HepG2 (cell line): Measurements from ENCODE around the gene NOP9. TPM values are rescaled to one million over a fixed set of nuclear protein-coding genes. Genes with fewer than 3 reads are reported as not detected.

Experiments
- FOXK1 ChIP-seq: sonication (generic); formaldehyde crosslinking; IDR thresholded peaks from 2 replicates; pipeline ENCODE4 v1.4.0; 2020; ENCODE audit warnings: low read depth, missing genetic modification reagents, borderline replicate concordance
- HDAC6 ChIP-seq: fragments of 200-600 bp; sonication (generic); IDR thresholded peaks from 2 replicates; pipeline ENCODE4 v1.7.0; 2017; ENCODE audit warnings: mild to moderate bottlenecking, antibody characterized with exemption, low read length, low read depth
- NFKB2 ChIP-seq: sonication (generic); formaldehyde crosslinking; IDR thresholded peaks from 2 replicates; pipeline ENCODE4 v1.4.0; 2020; ENCODE audit warnings: missing genetic modification reagents, borderline replicate concordance
- NFKBIZ ChIP-seq: IDR thresholded peaks from 2 replicates; pipeline ENCODE4 v1.6.1; 2018; ENCODE audit warnings: missing genetic modification reagents, missing compliant biosample characterization
- POLR2AphosphoS5 ChIP-seq: IDR thresholded peaks from 2 replicates; pipeline ENCODE4 v1.6.1; 2012; ENCODE audit warnings: low read depth, low read length
- RBM39 ChIP-seq: fragments of 200-400 bp; formaldehyde crosslinking; IDR thresholded peaks from one replicate; pipeline ENCODE4 v1.6.1; 2018; ENCODE audit warnings: antibody characterized with exemption, mild to moderate bottlenecking, low read depth, low read length; ENCODE audit not compliant: poor library complexity, severe bottlenecking
- REST ChIP-seq, 2 experiments: IDR thresholded peaks; 2 replicates each; pipeline ENCODE4 v1.6.1; 2011 to 2012; ENCODE audit warnings: low read length in 2 of 2, borderline replicate concordance in 1 of 2, low read depth in 1 of 2, mild to moderate bottlenecking in 1 of 2, moderate library complexity in 1 of 2
- RFX5 ChIP-seq: IDR thresholded peaks from 2 replicates; pipeline ENCODE4 v1.6.1; 2011; ENCODE audit warnings: low read depth, low read length, improper control_type of control experiment
- SOX13 ChIP-seq, 3 experiments: fragments of 450-650 bp in 1 of 3; sonication (generic) in 1 of 3; formaldehyde crosslinking in 1 of 3; IDR thresholded peaks in 2 of 3; conservative IDR thresholded peaks in 1 of 3; 2 replicates each; pipeline versions ENCODE4 v1.5.0 to v1.6.1; 2016 to 2020; ENCODE audit warnings: antibody characterized with exemption in 1 of 3, mild to moderate bottlenecking in 1 of 3, missing compliant biosample characterization in 1 of 3, missing genetic modification reagents in 1 of 3, moderate library complexity in 1 of 3
- STAT5B ChIP-seq: sonication (generic); formaldehyde crosslinking; IDR thresholded peaks from 2 replicates; pipeline ENCODE4 v1.4.0; 2020; ENCODE audit warnings: missing genetic modification reagents
- TCF7 ChIP-seq: sonication (generic); IDR thresholded peaks from 2 replicates; pipeline ENCODE4 v1.6.1; 2016; ENCODE audit warnings: antibody characterized with exemption, low read depth
- ZFP82 ChIP-seq: sonication (generic); formaldehyde crosslinking; IDR thresholded peaks from 2 replicates; pipeline ENCODE4 v1.5.1; 2020; ENCODE audit warnings: mild to moderate bottlenecking, missing genetic modification reagents, borderline replicate concordance
- ZMYM2 ChIP-seq: sonication (generic); formaldehyde crosslinking; IDR thresholded peaks from 2 replicates; pipeline ENCODE4 v1.8.0; 2022; ENCODE audit warnings: mild to moderate bottlenecking, missing genetic modification reagents
- ZMYM3 ChIP-seq: sonication (generic); formaldehyde crosslinking; IDR thresholded peaks from 2 replicates; pipeline ENCODE4 v1.5.1; 2020; ENCODE audit warnings: mild to moderate bottlenecking, missing genetic modification reagents
- ZNF282 ChIP-seq: fragments of 450-650 bp; IDR thresholded peaks from 2 replicates; pipeline ENCODE4 v1.6.1; 2018; ENCODE audit not compliant: partially characterized antibody
- ZNF326 ChIP-seq: sonication (generic); formaldehyde crosslinking; IDR thresholded peaks from 2 replicates; pipeline ENCODE4 v1.4.0; 2020; ENCODE audit warnings: missing genetic modification reagents, borderline replicate concordance
- polyA plus RNA-seq, 8 experiments: library from polyadenylated mRNA; depleted of rRNA in 3 of 8; stranded (reverse) in 7 of 8; unstranded in 1 of 8; fragments of >200 nt; fragmentation: Illumina TruSeq in 4 of 8; extraction: Trizol in 4 of 8; gene quantifications; 2 replicates each; pipeline versions ENCODE4 v1.2.1 to v1.2.3, GENCODE V29; 2011 to 2016; ENCODE audit warnings: low read depth in 4 of 8, missing spikeins in 1 of 8, mixed read lengths in 1 of 8; ENCODE audit not compliant: insufficient read depth in 1 of 8
- total RNA-seq, 5 experiments: library from RNA; depleted of rRNA; stranded (reverse); fragments of >200 nt; fragmentation: Illumina TruSeq; extraction: Trizol; gene quantifications; 2 replicates each; pipeline ENCODE4 v1.2.3, GENCODE V29; 2016; ENCODE audit warnings: low read depth in 1 of 5
- TF ChIP-seq, protein P1 (sequence below): sonication (generic); formaldehyde crosslinking; IDR thresholded peaks from 2 replicates; pipeline ENCODE4 v1.4.0; 2020; ENCODE audit warnings: missing genetic modification reagents, borderline replicate concordance

The NOP9 gene
- total and polyA plus RNA-seq, 2 of the 13 experiments (the other 11 are each of a cell fraction or from before 2014, with no cell fraction given): 24.5 to 61.6 TPM

GRCh38 chr14:24296341-24297157 is 3.1 kb upstream of the NOP9 start (continued):
- TF ChIP-seq REST (IDR thresholded peaks at IDR 0.05; ENCODE audit: borderline replicate concordance in 1 of 2, low read depth in 1 of 2, low read length in 2 of 2) (no peak), HDAC6 (no peak), RBM39 (no peak), NFKBIZ (CRISPR knock-in tag) (peak; percentile 75; the same call in 1 of the 2 replicates), ZNF326 (CRISPR knock-in tag) (no peak), POLR2AphosphoS5 (no peak), SOX13 (IDR thresholded peaks at IDR 0.05) (no peak), SOX13 (CRISPR knock-in tag; conservative IDR thresholded peaks at IDR 0.05 in 1 of 2, IDR thresholded peaks at IDR 0.05 in 1 of 2) (peak in 1 of 2 experiments; percentile 43; a peak in 1 of 4 replicates), ZMYM2 (CRISPR knock-in tag) (no peak), STAT5B (CRISPR knock-in tag) (no peak), ZMYM3 (peak; percentile 66; the same call in 1 of the 2 replicates), FOXK1 (CRISPR knock-in tag) (0 out of 2 replicates have a peak, but pooled peaks have one; percentile 62), TCF7 (no peak), ZFP82 (CRISPR knock-in tag) (no peak), ZNF282 (no peak), NFKB2 (CRISPR knock-in tag) (peak; percentile 60; the same call in 1 of the 2 replicates), RFX5 (no peak)
- TF ChIP-seq, protein P1, sequence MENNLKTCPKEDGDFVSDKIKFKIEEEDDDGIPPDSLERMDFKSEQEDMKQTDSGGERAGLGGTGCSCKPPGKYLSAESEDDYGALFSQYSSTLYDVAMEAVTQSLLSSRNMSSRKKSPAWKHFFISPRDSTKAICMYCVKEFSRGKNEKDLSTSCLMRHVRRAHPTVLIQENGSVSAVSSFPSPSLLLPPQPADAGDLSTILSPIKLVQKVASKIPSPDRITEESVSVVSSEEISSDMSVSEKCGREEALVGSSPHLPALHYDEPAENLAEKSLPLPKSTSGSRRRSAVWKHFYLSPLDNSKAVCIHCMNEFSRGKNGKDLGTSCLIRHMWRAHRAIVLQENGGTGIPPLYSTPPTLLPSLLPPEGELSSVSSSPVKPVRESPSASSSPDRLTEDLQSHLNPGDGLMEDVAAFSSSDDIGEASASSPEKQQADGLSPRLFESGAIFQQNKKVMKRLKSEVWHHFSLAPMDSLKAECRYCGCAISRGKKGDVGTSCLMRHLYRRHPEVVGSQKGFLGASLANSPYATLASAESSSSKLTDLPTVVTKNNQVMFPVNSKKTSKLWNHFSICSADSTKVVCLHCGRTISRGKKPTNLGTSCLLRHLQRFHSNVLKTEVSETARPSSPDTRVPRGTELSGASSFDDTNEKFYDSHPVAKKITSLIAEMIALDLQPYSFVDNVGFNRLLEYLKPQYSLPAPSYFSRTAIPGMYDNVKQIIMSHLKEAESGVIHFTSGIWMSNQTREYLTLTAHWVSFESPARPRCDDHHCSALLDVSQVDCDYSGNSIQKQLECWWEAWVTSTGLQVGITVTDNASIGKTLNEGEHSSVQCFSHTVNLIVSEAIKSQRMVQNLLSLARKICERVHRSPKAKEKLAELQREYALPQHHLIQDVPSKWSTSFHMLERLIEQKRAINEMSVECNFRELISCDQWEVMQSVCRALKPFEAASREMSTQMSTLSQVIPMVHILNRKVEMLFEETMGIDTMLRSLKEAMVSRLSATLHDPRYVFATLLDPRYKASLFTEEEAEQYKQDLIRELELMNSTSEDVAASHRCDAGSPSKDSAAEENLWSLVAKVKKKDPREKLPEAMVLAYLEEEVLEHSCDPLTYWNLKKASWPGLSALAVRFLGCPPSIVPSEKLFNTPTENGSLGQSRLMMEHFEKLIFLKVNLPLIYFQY: peak; percentile 58; the same call in 1 of the 2 replicates
